Fibroblast of lung (primary cell): ENCODE data around the gene OR1L8. TPM values are rescaled to one million over a fixed set of nuclear protein-coding genes. Genes with fewer than 3 reads are reported as not detected.

Experiments
- DNase-seq, 2 donors: peaks; one replicate each; pipeline versions ENCODE4 v3.0.0 to v3.0.0-alpha.2; 2010; ENCODE audit warnings: low read depth in 2 of 2
- H2AFZ ChIP-seq: 2 replicates; pipeline ENCODE4 v1.5.1; 2012; ENCODE audit warnings: low read length, control low read depth, inconsistent platforms
- H3K27ac ChIP-seq: 2 replicates; pipeline ENCODE4 v1.5.1; 2011; ENCODE audit warnings: low read length, control low read depth; ENCODE audit not compliant: insufficient read depth
- H3K27me3 ChIP-seq: 2 replicates; pipeline ENCODE4 v1.5.1; 2011; ENCODE audit warnings: mild to moderate bottlenecking, low read length; ENCODE audit not compliant: control insufficient read depth, insufficient read depth
- H3K36me3 ChIP-seq: 2 replicates; pipeline ENCODE4 v1.5.1; 2011; ENCODE audit warnings: low read length; ENCODE audit not compliant: control insufficient read depth, insufficient read depth
- H3K4me1 ChIP-seq: 2 replicates; pipeline ENCODE4 v1.5.1; 2011; ENCODE audit warnings: low read length; ENCODE audit not compliant: control insufficient read depth, insufficient read depth; ENCODE audit errors: extremely low read depth
- H3K4me2 ChIP-seq: 2 replicates; pipeline ENCODE4 v1.5.1; 2011; ENCODE audit warnings: low read length, control low read depth; ENCODE audit not compliant: insufficient read depth; ENCODE audit errors: extremely low read depth
- H3K4me3 ChIP-seq, 4 experiments: fragments of 200-600 bp in 1 of 4; sonication (generic) in 1 of 4; replicated peaks in 1 of 4; 2 replicates each; pipeline ENCODE4 v1.5.1; 2011 to 2016; ENCODE audit warnings: low read length in 4 of 4, low read depth in 3 of 4, mild to moderate bottlenecking in 3 of 4, control low read depth in 2 of 4, inconsistent platforms in 1 of 4, mixed read lengths in 1 of 4; ENCODE audit not compliant: insufficient read depth in 1 of 4; ENCODE audit errors: control extremely low read depth in 1 of 4
- H3K79me2 ChIP-seq: 2 replicates; pipeline ENCODE4 v1.5.1; 2012; ENCODE audit warnings: mild to moderate bottlenecking, low read length, inconsistent platforms; ENCODE audit not compliant: control insufficient read depth, insufficient read depth
- H3K9ac ChIP-seq: 2 replicates; pipeline ENCODE4 v1.5.1; 2011; ENCODE audit warnings: mild to moderate bottlenecking, low read length, control low read depth; ENCODE audit not compliant: insufficient read depth
- H3K9me3 ChIP-seq: 2 replicates; pipeline ENCODE4 v1.5.1; 2012; ENCODE audit warnings: low read depth, low read length; ENCODE audit not compliant: control insufficient read depth, insufficient read depth
- H4K20me1 ChIP-seq: 2 replicates; pipeline ENCODE4 v1.5.1; 2011; ENCODE audit warnings: low read length; ENCODE audit not compliant: control insufficient read depth, insufficient read depth; ENCODE audit errors: extremely low read depth
- CTCF ChIP-seq, 2 donors: IDR thresholded peaks in 1 of 2; conservative IDR thresholded peaks in 1 of 2; 1 replicate in 1 of 2; 2 replicates in 1 of 2; pipeline ENCODE4 v1.5.1; 2011 to 2012; ENCODE audit warnings: low read length in 2 of 2, control low read depth in 1 of 2, inconsistent platforms in 1 of 2, low read depth in 1 of 2, mild to moderate bottlenecking in 1 of 2
- EZH2 ChIP-seq: IDR thresholded peaks from 2 replicates; pipeline ENCODE4 v1.5.1; 2012; ENCODE audit warnings: low read length, control low read depth, mild to moderate bottlenecking; ENCODE audit errors: missing control alignments
- polyA plus RNA-seq, 2 donors: library from polyadenylated mRNA; depleted of rRNA in 1 of 2; stranded (reverse) in 1 of 2; unstranded in 1 of 2; fragments of >200 nt; gene quantifications; 2 replicates each; pipeline ENCODE4 v1.2.1, GENCODE V29; 2011 to 2012; ENCODE audit warnings: missing spikeins in 1 of 2
- total RNA-seq: library from RNA; depleted of rRNA; stranded (reverse); fragments of >200 nt; gene quantifications from 2 replicates; pipeline ENCODE4 v1.2.1, GENCODE V29; 2014

OR1L8 gene
- total and polyA plus RNA-seq, 2 donors (not counting 1 experiment from before 2014, with no cell fraction given): 0.07 TPM; not detected in 1

GRCh38 chr9:122518841-122519240, 64.3 kb downstream of the OR1L8 start, which contains the start of gene OR1J4:
Gene OR1J4 (plus strand): TSS chr9:122519141. CDS start chr9:122519141, 0 bp downstream.
- no peak for TF ChIP-seq EZH2
- no peak for TF ChIP-seq CTCF (conservative IDR thresholded peaks at IDR 0.05 in 1 of 2, IDR thresholded peaks at IDR 0.05 in 1 of 2; ENCODE audit: low read depth in 1 of 2, low read length in 2 of 2)
- Histone ChIP-seq H3K4me3 (no peak within 1 kb of the TSS), H3K4me2 (no peak within 1 kb of the TSS), H3K27me3 (no peaks in the 10 kb centered on the region), H3K9me3 (no peaks in the 10 kb centered on the region), H3K4me1 (no peaks in the 10 kb centered on the region), H3K27ac (no peak within 1 kb of the TSS), H3K36me3 (no peaks in the 10 kb centered on the region), H2AFZ (no peak within 1 kb of the TSS), H3K9ac (no peak within 1 kb of the TSS), H4K20me1 (no peaks in the 10 kb centered on the region), H3K79me2 (no peaks in the 10 kb centered on the region)
- DNase-seq: no peak

- no peak overlapping the region for H3K4me2 ChIP-seq
These were observed 65.0 kb downstream of the OR1L8 start for GRCh38 chr9:122518226-122518625.

More at GRCh38 chr9:122518226-122518625, 65.0 kb downstream of the OR1L8 start:
- no peaks in the 10 kb centered on the region for H4K20me1 ChIP-seq
- no peaks in the 10 kb centered on the region for H3K27me3 ChIP-seq
- no peak for TF ChIP-seq CTCF (conservative IDR thresholded peaks at IDR 0.05 in 1 of 2, IDR thresholded peaks at IDR 0.05 in 1 of 2; ENCODE audit: low read depth in 1 of 2, low read length in 2 of 2)
- TF ChIP-seq EZH2: no peak
- no peaks in the 10 kb centered on the region for H3K9me3 ChIP-seq
- no peaks in the 10 kb centered on the region for H3K4me1 ChIP-seq
- no peaks in the 10 kb centered on the region for H3K79me2 ChIP-seq
- no peak overlapping the region for H3K27ac ChIP-seq
- H3K9ac ChIP-seq: no peak overlapping the region
- DNase-seq: no peak
- no peak overlapping the region for H2AFZ ChIP-seq
- no peak overlapping the region for H3K4me3 ChIP-seq
- no peaks in the 10 kb centered on the region for H3K36me3 ChIP-seq

Other genes with a start within 250 kb of the OR1L8 start
- gene PTGS1, start 212.4 kb downstream of the OR1L8 start, total RNA-seq: 8.0 and 13.4 TPM in 2 replicates
- gene PTGS1, start 212.4 kb downstream of the OR1L8 start, polyA plus RNA-seq: 52.9 and 86.5 TPM in 2 replicates
- not detected in 2 replicates for gene OR1J1, start 105.5 kb downstream of the OR1L8 start, total RNA-seq
- gene OR1J1, start 105.5 kb downstream of the OR1L8 start, polyA plus RNA-seq: not detected in 2 replicates
- gene OR1J2, start 72.6 kb downstream of the OR1L8 start, total RNA-seq: 0.26 and 0.33 TPM in 2 replicates
- 0.19 and 0.23 TPM in 2 replicates for gene OR1J2, start 72.6 kb downstream of the OR1L8 start, polyA plus RNA-seq
- not detected in 2 replicates for gene OR1J4, start 64.2 kb downstream of the OR1L8 start, total RNA-seq
- 0.34 and 0.49 TPM in 2 replicates for gene OR1J4, start 64.2 kb downstream of the OR1L8 start, polyA plus RNA-seq
- not detected in 2 replicates for gene OR1N1, start 56.1 kb downstream of the OR1L8 start, total RNA-seq
- not detected in 2 replicates for gene OR1N1, start 56.1 kb downstream of the OR1L8 start, polyA plus RNA-seq
- gene OR1N2, start 30.3 kb downstream of the OR1L8 start, total RNA-seq: not detected in 2 replicates
- not detected in 2 replicates for gene OR1N2, start 30.3 kb downstream of the OR1L8 start, polyA plus RNA-seq
- not detected in 2 replicates for gene OR1Q1, start 31.4 kb upstream of the OR1L8 start, total RNA-seq
- 0.14 and 0.17 TPM in 2 replicates for gene OR1Q1, start 31.4 kb upstream of the OR1L8 start, polyA plus RNA-seq
- not detected in 2 replicates for gene OR1B1, start 74.2 kb upstream of the OR1L8 start, total RNA-seq
- not detected in 2 replicates for gene OR1B1, start 74.2 kb upstream of the OR1L8 start, polyA plus RNA-seq
- not detected in 2 replicates for gene OR1L1, start 78.3 kb upstream of the OR1L8 start, total RNA-seq
- not detected in 2 replicates for gene OR1L1, start 78.3 kb upstream of the OR1L8 start, polyA plus RNA-seq
- gene OR1L3, start 91.7 kb upstream of the OR1L8 start, total RNA-seq: not detected in 2 replicates
- gene OR1L3, start 91.7 kb upstream of the OR1L8 start, polyA plus RNA-seq: not detected in 2 replicates
- not detected in 2 replicates for gene OR1L4, start 140.6 kb upstream of the OR1L8 start, total RNA-seq
- not detected in 2 replicates for gene OR1L4, start 140.6 kb upstream of the OR1L8 start, polyA plus RNA-seq
- gene OR1L6, start 158.9 kb upstream of the OR1L8 start, total RNA-seq: not detected in 2 replicates
- gene OR1L6, start 158.9 kb upstream of the OR1L8 start, polyA plus RNA-seq: not detected in 2 replicates
- not detected in 2 replicates for gene OR5C1, start 205.5 kb upstream of the OR1L8 start, total RNA-seq
- gene OR5C1, start 205.5 kb upstream of the OR1L8 start, polyA plus RNA-seq: not detected in 2 replicates
- gene OR1K1, start 216.7 kb upstream of the OR1L8 start, total RNA-seq: not detected in 2 replicates
- not detected in 2 replicates for gene OR1K1, start 216.7 kb upstream of the OR1L8 start, polyA plus RNA-seq
- 39.5 and 40.8 TPM in 2 replicates for gene PDCL, start 245.2 kb upstream of the OR1L8 start, total RNA-seq
- 16.5 and 19.8 TPM in 2 replicates for gene PDCL, start 245.2 kb upstream of the OR1L8 start, polyA plus RNA-seq